Aorta (tissue), 5 donors: ENCODE measurements around the gene MS4A5. TPM values are rescaled to one million over a fixed set of nuclear protein-coding genes. Genes with fewer than 3 reads are reported as not detected.
"Not testable (repeated sequence)": the region's sequence is repeated elsewhere in the genome, so short reads cannot be mapped to it uniquely, and the experiment has no call there.

Experiments used
- ATAC-seq: fragments of 200-7000 bp; cut with Tn5 transposase; one replicate; pipeline ENCODE4 v1.9.1; 2022; ENCODE audit warnings: moderate library complexity; ENCODE audit not compliant: low FRiP score
- DNase-seq, 2 donors: peaks; one replicate each; pipeline ENCODE4 v3.0.0-alpha.2; 2020
- H3K27ac ChIP-seq, 2 donors: one replicate each; pipeline ENCODE4 v1.5.1; 2013; ENCODE audit warnings: low read length in 2 of 2, mild to moderate bottlenecking in 2 of 2, moderate library complexity in 2 of 2, control low read depth in 1 of 2, inconsistent platforms in 1 of 2, low read depth in 1 of 2
- H3K27me3 ChIP-seq, 2 donors: one replicate each; pipeline ENCODE4 v1.6.1; 2013; ENCODE audit warnings: control low read depth in 1 of 2, low read length in 1 of 2, mild to moderate bottlenecking in 1 of 2, moderate library complexity in 1 of 2; ENCODE audit not compliant: insufficient read depth in 2 of 2, control insufficient read depth in 1 of 2
- H3K36me3 ChIP-seq, 2 donors: one replicate each; pipeline ENCODE4 v1.6.1; 2013; ENCODE audit warnings: control low read depth in 1 of 2, low read length in 1 of 2, mild to moderate bottlenecking in 1 of 2; ENCODE audit not compliant: insufficient read depth in 2 of 2, control insufficient read depth in 1 of 2
- H3K4me1 ChIP-seq, 2 donors: one replicate each; pipeline ENCODE4 v1.6.1; 2013; ENCODE audit warnings: low read length in 2 of 2, control low read depth in 1 of 2, mild to moderate bottlenecking in 1 of 2, moderate library complexity in 1 of 2; ENCODE audit not compliant: insufficient read depth in 2 of 2, control insufficient read depth in 1 of 2
- H3K4me3 ChIP-seq, 2 donors: one replicate each; pipeline ENCODE4 v1.5.1; 2013; ENCODE audit warnings: low read length in 2 of 2, control low read depth in 1 of 2, mild to moderate bottlenecking in 1 of 2
- H3K9me3 ChIP-seq: one replicate; pipeline ENCODE4 v1.6.1; 2013; ENCODE audit warnings: mild to moderate bottlenecking, low read length; ENCODE audit not compliant: control insufficient read depth
- WGBS, 2 donors: extraction: QIAGEN DNeasy Blood & Tissue Kit; methylation state at CpG; one replicate each; pipeline ENCODE4 v1.1.7; 2013; 5-methylcytosine and 5-hydroxymethylcytosine counted together
- intact Hi-C, 2 donors: fragments of 100-400 bp; cut with DNase I; formaldehyde crosslinking; loops; one replicate each; pipeline versions ENCODE4 v1.14.2 to v1.15.0; 2022
- polyA plus RNA-seq, 2 donors: library from polyadenylated mRNA; stranded (reverse); fragments of 200-250 nt; gene quantifications; one replicate each; pipeline ENCODE4 v1.2.3, GENCODE V29; 2013
- total RNA-seq, 2 donors: library from RNA; stranded (reverse); fragmentation: NEBNext Ultra II Directional; extraction: Animal tissue kit (Norgen Biotek cat#: 25700); gene quantifications; one replicate each; pipeline ENCODE4 v1.2.1, GENCODE V29; 2021
- donor health status: healthy with polysubstance abuse.
- donor health status: Bipolar disorder and iron deficiency.
- donor health status: DM: no; HTN: no; CAD: no.
- donor health status: DM: no; HTN: no; CAD: no.
- donor health status: DM: yes; HTN: yes; CAD: no.

The MS4A5 gene
- total and polyA plus RNA-seq, 4 donors = not detected

GRCh38 chr11:60422609-60423008 is 6.8 kb upstream of the MS4A5 start:
- intact Hi-C loops = no loop called here
- peaks cover 4% of the 10 kb centered on the region for H3K9me3 ChIP-seq
- no peak overlapping the region for H3K27ac ChIP-seq
- no peaks in the 10 kb centered on the region for H3K27me3 ChIP-seq
- no peaks in the 10 kb centered on the region for H3K4me1 ChIP-seq
- H3K4me3 ChIP-seq = no peak overlapping the region
- no peaks in the 10 kb centered on the region for H3K36me3 ChIP-seq
- 72 to 83% methylated on average over 1 of the region's 1 CpG for WGBS, 2 donors
- DNase-seq = no peak
- no peak for ATAC-seq

- no peak overlapping the region for H3K27ac ChIP-seq
- H3K4me1 ChIP-seq = no peaks in the 10 kb centered on the region
- no peak for DNase-seq
- H3K36me3 ChIP-seq = no peaks in the 10 kb centered on the region
- no peaks in the 10 kb centered on the region for H3K9me3 ChIP-seq
- ATAC-seq = no peak
- no peaks in the 10 kb centered on the region for H3K27me3 ChIP-seq
- intact Hi-C loops = no loop called here
- WGBS, 2 donors = 56 to 57% methylated on average over 2 of the region's 2 CpGs
- no peak overlapping the region for H3K4me3 ChIP-seq
These were observed 855 bp upstream of the MS4A5 start for GRCh38 chr11:60428517-60428916.

- Histone ChIP-seq H3K27me3 (no peaks in the 10 kb centered on the region), H3K4me1 (no peaks in the 10 kb centered on the region), H3K4me3 (no peak overlapping the region), H3K27ac (no peak overlapping the region), H3K36me3 (no peaks in the 10 kb centered on the region), H3K9me3 (no peaks in the 10 kb centered on the region)
- ATAC-seq (no peak), DNase-seq (no peak)
- intact Hi-C loops = no loop called here
- 72 to 76% methylated on average over 2 of the region's 2 CpGs for WGBS, 2 donors
These were observed 1.9 kb downstream of the MS4A5 start for GRCh38 chr11:60431251-60431650.

- H3K27me3 ChIP-seq = no peaks in the 10 kb centered on the region
- H3K4me3 ChIP-seq = no peak overlapping the region
- H3K27ac ChIP-seq = no peak overlapping the region
- intact Hi-C loops = no loop called here
- ATAC-seq = no peak
- WGBS, 2 donors = 67 to 78% methylated on average over 4 of the region's 4 CpGs
- DNase-seq = no peak
- no peaks in the 10 kb centered on the region for H3K4me1 ChIP-seq
- no peaks in the 10 kb centered on the region for H3K36me3 ChIP-seq
- no peaks in the 10 kb centered on the region for H3K9me3 ChIP-seq
These were observed 4.0 kb downstream of the MS4A5 start for GRCh38 chr11:60433401-60433800.

- ATAC-seq (no peak), DNase-seq (no peak)
- Histone ChIP-seq H3K4me1 (no peaks in the 10 kb centered on the region), H3K9me3 (no peaks in the 10 kb centered on the region), H3K36me3 (no peaks in the 10 kb centered on the region), H3K27ac (no peak overlapping the region), H3K27me3 (no peaks in the 10 kb centered on the region), H3K4me3 (no peak overlapping the region)
- intact Hi-C loops = no loop called here
These were observed 17.7 kb downstream of the MS4A5 start for GRCh38 chr11:60447070-60447469.

- no peaks in the 10 kb centered on the region for H3K9me3 ChIP-seq
- H3K27me3 ChIP-seq = no peaks in the 10 kb centered on the region
- DNase-seq (no peak), ATAC-seq (no peak)
- H3K36me3 ChIP-seq = no peaks in the 10 kb centered on the region
- H3K4me1 ChIP-seq = no peaks in the 10 kb centered on the region
- no peak overlapping the region for H3K27ac ChIP-seq
- H3K4me3 ChIP-seq = no peak overlapping the region
- intact Hi-C loops = no loop called here
These were observed 18.5 kb downstream of the MS4A5 start for GRCh38 chr11:60447846-60448245.

GRCh38 chr11:60451185-60451584 is 21.8 kb downstream of the MS4A5 start:
- 91 to 94% methylated on average over 19 to 32 of the region's 32 CpGs for WGBS, 2 donors
- not testable (repeated sequence) for H3K27me3 ChIP-seq

GRCh38 chr11:60454212-60454611 is 24.8 kb downstream of the MS4A5 start:
- no peaks in the 10 kb centered on the region for H3K27me3 ChIP-seq
- peaks cover 1% of the 10 kb centered on the region for H3K9me3 ChIP-seq
- no peaks in the 10 kb centered on the region for H3K4me1 ChIP-seq
- no peak overlapping the region for H3K27ac ChIP-seq
- no peak for ATAC-seq
- intact Hi-C loops = no loop called here
- H3K4me3 ChIP-seq = no peak overlapping the region
- DNase-seq = no peak
- H3K36me3 ChIP-seq = no peaks in the 10 kb centered on the region

More at GRCh38 chr11:60451185-60451584, 21.8 kb downstream of the MS4A5 start:
- H3K36me3 ChIP-seq, H3K4me1 ChIP-seq, DNase-seq, H3K4me3 ChIP-seq, intact Hi-C loops, ATAC-seq, H3K9me3 ChIP-seq, H3K27ac ChIP-seq: not testable (repeated sequence)

GRCh38 chr11:60455531-60456042 is 26.2 kb downstream of the MS4A5 start, which contains the start of gene MS4A1:
MS4A1 (plus strand) TSS chr11:60455847; CDS start chr11:60462375, 6,528 bp downstream.
- intact Hi-C loops = no loop called here
- H3K4me3 ChIP-seq = no peak within 1 kb of the TSS
- no peak for DNase-seq
- no peaks in the 10 kb centered on the region for H3K36me3 ChIP-seq
- H3K4me1 ChIP-seq = no peaks in the 10 kb centered on the region
- H3K27ac ChIP-seq = no peak within 1 kb of the TSS
- H3K27me3 ChIP-seq = no peaks in the 10 kb centered on the region
- 57 to 75% methylated on average over 4 of the region's 4 CpGs for WGBS, 2 donors
- peaks cover 1% of the 10 kb centered on the region for H3K9me3 ChIP-seq
- no peak for ATAC-seq
